BE2C (cell line): ENCODE results near the gene SPDEF.

Experiments used
- DNase-seq: peaks from one replicate; pipeline ENCODE4 v3.0.0-alpha.2; 2020
- H3K27me3 ChIP-seq: fragments of 250-450 bp; sonication (Bioruptor Pico); 2 replicates; pipeline ENCODE4 v1.5.1; 2020; ENCODE audit warnings: mild to moderate bottlenecking
- H3K36me3 ChIP-seq: fragments of 250-450 bp; sonication (Bioruptor Pico); 2 replicates; pipeline ENCODE4 v1.5.1; 2020; ENCODE audit warnings: mild to moderate bottlenecking
- H3K4me1 ChIP-seq: fragments of 250-450 bp; sonication (Bioruptor Pico); 2 replicates; pipeline ENCODE4 v1.5.1; 2020
- H3K4me3 ChIP-seq: 2 replicates; pipeline ENCODE4 v1.5.1; 2011; ENCODE audit warnings: low read depth, low read length
- H3K9me3 ChIP-seq: fragments of 250-450 bp; sonication (Bioruptor Pico); 2 replicates; pipeline ENCODE4 v1.5.1; 2020
- CTCF ChIP-seq: IDR thresholded peaks from 2 replicates; pipeline ENCODE4 v1.5.1; 2012; ENCODE audit warnings: mild to moderate bottlenecking, low read depth, low read length

The SPDEF gene

GRCh38 chr6:34523441-34524206 lies 32.5 kb downstream of the SPDEF start:
- H3K4me3 ChIP-seq = no peak overlapping the region
- H3K4me1 ChIP-seq = peaks cover 5% of the 10 kb centered on the region
- H3K27me3 ChIP-seq = no peaks in the 10 kb centered on the region
- no peak for TF ChIP-seq CTCF
- no peaks in the 10 kb centered on the region for H3K9me3 ChIP-seq
- no peak for DNase-seq
- H3K36me3 ChIP-seq = no peaks in the 10 kb centered on the region

DNA sequence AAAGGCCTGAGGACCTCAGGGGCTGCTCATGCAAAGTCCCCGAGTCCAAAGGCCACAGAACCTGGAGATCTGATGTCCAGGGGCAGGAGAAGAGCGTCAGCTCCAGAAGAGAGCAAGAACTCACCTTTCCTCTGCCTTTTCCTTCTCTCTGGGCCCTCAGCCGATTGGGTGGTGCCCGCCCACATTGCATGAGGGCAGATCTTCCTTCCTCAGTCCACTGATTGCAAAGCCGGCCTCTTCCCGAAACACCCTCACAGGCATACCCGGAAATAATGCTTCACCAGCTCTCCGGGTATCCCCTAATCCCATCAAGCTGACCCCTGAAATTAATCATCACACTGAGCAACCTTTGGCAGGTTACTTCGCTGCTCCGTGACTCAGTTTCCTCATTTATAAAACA lies 33.4 kb downstream of the SPDEF start:
- Histone ChIP-seq H3K4me3 (no peak overlapping the region), H3K9me3 (no peaks in the 10 kb centered on the region), H3K36me3 (no peaks in the 10 kb centered on the region), H3K27me3 (no peaks in the 10 kb centered on the region), H3K4me1 (peaks cover 5% of the 10 kb centered on the region)
- no peak for DNase-seq
- no peak for TF ChIP-seq CTCF

DNA sequence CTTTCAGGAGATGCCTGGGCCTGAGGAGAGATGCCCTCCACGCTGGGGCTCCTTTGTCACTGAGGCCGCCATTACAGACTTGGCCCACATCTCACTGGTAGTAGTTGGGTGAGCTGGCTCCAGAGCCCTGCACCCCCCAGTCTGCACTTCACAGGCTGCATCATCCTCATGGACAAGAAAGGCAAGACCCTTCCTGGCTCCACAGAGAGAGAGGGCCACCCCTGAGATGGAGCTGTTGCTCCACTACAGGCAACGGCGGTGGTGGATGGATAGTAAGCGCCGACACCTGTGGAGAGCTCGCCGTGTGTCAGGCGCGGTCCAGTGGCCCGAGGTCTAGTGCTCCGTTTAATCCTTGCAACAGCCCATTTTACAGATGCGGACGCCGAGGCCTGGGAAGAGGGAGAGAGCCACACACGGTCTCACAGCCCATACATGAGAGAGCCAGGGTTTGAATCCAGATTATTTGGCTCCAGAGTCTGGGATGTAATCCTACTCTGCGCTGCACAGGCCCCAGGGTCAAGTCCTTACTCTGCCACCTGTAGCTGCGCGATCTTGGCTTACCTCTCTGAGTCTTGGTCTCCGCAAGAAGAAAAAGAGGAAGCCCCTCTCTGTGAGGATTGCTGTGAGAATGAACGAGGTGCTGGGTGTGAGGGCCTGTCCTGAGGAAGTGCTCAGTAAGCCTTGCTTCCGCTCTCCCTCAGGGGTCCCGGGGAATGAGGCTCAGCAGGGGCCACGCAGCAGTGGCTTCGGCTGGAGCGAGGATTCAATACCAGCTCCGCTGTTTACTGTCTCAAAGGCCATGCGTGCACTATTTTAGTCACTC lies 34.5 kb downstream of the SPDEF start:
- Histone ChIP-seq H3K4me1 (peaks cover 4% of the 10 kb centered on the region), H3K9me3 (no peaks in the 10 kb centered on the region), H3K4me3 (no peak overlapping the region), H3K36me3 (no peaks in the 10 kb centered on the region), H3K27me3 (no peaks in the 10 kb centered on the region)
- no peak for DNase-seq
- no peak for TF ChIP-seq CTCF

GRCh38 chr6:34520645-34521462 lies 35.3 kb downstream of the SPDEF start:
- no peak for DNase-seq
- no peaks in the 10 kb centered on the region for H3K36me3 ChIP-seq
- H3K27me3 ChIP-seq = no peaks in the 10 kb centered on the region
- H3K4me3 ChIP-seq = no peak overlapping the region
- no peak for TF ChIP-seq CTCF
- no peaks in the 10 kb centered on the region for H3K9me3 ChIP-seq
- H3K4me1 ChIP-seq = no peaks in the 10 kb centered on the region; the same call in 1 of the 2 replicates

DNA sequence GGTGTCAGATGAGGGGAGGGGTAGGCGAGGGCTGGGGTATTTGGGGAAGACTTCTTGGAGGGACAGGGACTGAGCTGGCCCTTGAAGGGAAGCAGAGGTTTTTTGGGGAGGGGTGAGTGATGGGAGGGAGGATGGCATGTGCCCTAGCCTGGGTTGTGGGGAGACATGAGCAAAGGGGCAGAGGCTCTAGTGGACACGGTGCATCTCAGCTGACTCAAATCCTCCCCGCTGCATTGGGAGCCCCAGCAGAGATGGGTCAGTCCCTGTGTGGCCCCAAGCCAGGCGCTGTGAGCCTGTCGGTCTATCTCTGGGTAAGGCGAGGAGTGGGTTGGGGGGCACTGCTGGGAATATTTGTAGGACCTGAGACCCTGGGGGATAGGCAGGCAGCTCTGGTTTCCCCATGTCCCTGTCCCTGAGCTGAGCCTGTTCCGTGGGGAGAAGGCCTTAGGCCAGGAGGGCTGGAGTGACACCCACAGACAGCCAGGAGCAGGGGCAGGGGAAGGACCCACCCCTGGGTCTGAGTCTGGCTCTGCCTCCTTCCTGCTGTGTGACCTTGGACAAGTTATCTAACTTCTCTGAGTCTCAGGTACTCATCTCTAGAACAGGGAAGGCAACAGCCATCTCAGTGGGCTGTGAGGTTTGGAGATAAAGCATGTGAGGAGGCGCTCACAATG lies 36.0 kb downstream of the SPDEF start:
- no peak for DNase-seq
- no peak for TF ChIP-seq CTCF
- H3K4me3 ChIP-seq = no peak overlapping the region
- H3K36me3 ChIP-seq = no peaks in the 10 kb centered on the region
- H3K9me3 ChIP-seq = no peaks in the 10 kb centered on the region
- H3K27me3 ChIP-seq = no peaks in the 10 kb centered on the region
- no peaks in the 10 kb centered on the region for H3K4me1 ChIP-seq
